ENCODE measurements around the gene C1orf116. TPM values are rescaled to one million over a fixed set of nuclear protein-coding genes. Genes with fewer than 3 reads are reported as not detected.

The C1orf116 gene
- total and polyA plus RNA-seq, 4 donors, result 0.27 to 0.79 (median 0.46) TPM

DNA sequence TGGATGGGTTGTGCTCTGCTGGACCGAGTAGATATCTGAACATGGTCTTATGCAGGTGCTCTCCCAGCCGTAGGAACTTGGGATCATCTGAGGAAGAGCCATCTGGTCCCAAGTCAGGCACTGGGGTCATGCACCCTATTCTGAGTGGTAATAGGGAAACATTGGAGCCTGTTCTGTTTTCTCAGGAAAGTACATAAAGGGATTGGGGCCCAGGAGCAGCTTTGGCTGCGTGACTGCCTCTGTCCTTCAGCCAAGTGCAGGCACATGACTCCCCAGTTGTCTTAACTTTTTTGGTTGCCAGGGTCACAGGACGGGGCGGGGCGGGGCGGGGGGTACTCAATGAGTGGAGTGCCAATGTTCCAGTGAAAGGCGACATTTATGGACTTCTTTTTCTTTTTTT is 32.0 kb upstream of the C1orf116 start:
- Histone ChIP-seq H3K4me3 (ENCODE audit: low read depth in 1 of 3, low read length in 3 of 3) (no peak overlapping the region), H3K27me3 (ENCODE audit: control insufficient read depth in 4 of 4, insufficient read depth in 4 of 4, low read length in 3 of 4) (no peaks in the 10 kb centered on the region), H3K9ac (ENCODE audit: low read depth in 1 of 2, low read length in 2 of 2) (no peak overlapping the region), H3K27ac (ENCODE audit: low read depth in 1 of 2, low read length in 2 of 2) (no peak overlapping the region), H3K36me3 (ENCODE audit: control insufficient read depth in 4 of 4, insufficient read depth in 3 of 4, low read depth in 1 of 4, low read length in 3 of 4) (peaks cover 0 to 41% (median 35%) of the 10 kb centered on the region in 4 donors), H3K9me3 (ENCODE audit: control insufficient read depth in 4 of 4, low read length in 3 of 4) (no peaks in the 10 kb centered on the region), H3K4me1 (ENCODE audit: control insufficient read depth in 4 of 4, insufficient read depth in 4 of 4, low read length in 3 of 4) (no peaks in the 10 kb centered on the region)
- peak; percentile 29 for DNase-seq (ENCODE audit: low spot score)
- 82% methylated on average over 8 of the region's 8 CpGs for WGBS
- TF ChIP-seq, protein P1, sequence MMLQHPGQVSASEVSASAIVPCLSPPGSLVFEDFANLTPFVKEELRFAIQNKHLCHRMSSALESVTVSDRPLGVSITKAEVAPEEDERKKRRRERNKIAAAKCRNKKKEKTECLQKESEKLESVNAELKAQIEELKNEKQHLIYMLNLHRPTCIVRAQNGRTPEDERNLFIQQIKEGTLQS (IDR thresholded peaks at IDR 0.05), result no peak

DNA sequence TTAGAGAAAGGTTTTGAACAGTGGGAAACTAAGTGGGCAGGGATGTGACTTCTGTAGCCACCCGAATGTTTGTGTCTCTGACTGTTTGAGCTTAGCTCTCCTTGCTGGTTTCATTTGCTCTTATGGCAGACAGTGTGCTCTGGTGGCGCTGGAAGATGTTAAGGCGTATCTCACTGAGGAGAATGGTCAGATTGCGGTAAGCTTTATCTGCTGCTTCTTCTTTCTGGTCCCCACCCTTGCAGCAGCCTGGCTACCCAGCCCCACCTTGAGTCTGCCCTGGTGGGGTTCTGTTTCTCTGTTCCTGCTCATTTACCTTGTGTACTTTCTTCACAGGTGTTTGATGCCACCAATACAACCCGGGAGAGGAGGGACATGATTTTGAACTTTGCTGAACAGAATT is 30.5 kb upstream of the C1orf116 start:
- peak; percentile 25 for DNase-seq (ENCODE audit: low spot score)
- H3K36me3 ChIP-seq (ENCODE audit: control insufficient read depth in 4 of 4, insufficient read depth in 3 of 4, low read depth in 1 of 4, low read length in 3 of 4), result peaks cover 2 to 32% (median 29%) of the 10 kb centered on the region in 4 donors
- no peaks in the 10 kb centered on the region for H3K9me3 ChIP-seq (ENCODE audit: control insufficient read depth in 4 of 4, low read length in 3 of 4)
- TF ChIP-seq YY1 (IDR thresholded peaks at IDR 0.05), result no peak
- TF ChIP-seq FOXA2 (IDR thresholded peaks at IDR 0.05), result no peak
- TF ChIP-seq, protein P2, sequence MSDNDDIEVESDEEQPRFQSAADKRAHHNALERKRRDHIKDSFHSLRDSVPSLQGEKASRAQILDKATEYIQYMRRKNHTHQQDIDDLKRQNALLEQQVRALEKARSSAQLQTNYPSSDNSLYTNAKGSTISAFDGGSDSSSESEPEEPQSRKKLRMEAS (IDR thresholded peaks at IDR 0.05), result no peak
- no peak for TF ChIP-seq FOXA1 (IDR thresholded peaks at IDR 0.05)
- TF ChIP-seq EGR1 (IDR thresholded peaks at IDR 0.05; ENCODE audit: low read depth in 2 of 2), result no peak
- no peak for TF ChIP-seq SP1 (IDR thresholded peaks at IDR 0.05)
- no peak for TF ChIP-seq JUND (IDR thresholded peaks at IDR 0.05)
- TF ChIP-seq, protein P3, sequence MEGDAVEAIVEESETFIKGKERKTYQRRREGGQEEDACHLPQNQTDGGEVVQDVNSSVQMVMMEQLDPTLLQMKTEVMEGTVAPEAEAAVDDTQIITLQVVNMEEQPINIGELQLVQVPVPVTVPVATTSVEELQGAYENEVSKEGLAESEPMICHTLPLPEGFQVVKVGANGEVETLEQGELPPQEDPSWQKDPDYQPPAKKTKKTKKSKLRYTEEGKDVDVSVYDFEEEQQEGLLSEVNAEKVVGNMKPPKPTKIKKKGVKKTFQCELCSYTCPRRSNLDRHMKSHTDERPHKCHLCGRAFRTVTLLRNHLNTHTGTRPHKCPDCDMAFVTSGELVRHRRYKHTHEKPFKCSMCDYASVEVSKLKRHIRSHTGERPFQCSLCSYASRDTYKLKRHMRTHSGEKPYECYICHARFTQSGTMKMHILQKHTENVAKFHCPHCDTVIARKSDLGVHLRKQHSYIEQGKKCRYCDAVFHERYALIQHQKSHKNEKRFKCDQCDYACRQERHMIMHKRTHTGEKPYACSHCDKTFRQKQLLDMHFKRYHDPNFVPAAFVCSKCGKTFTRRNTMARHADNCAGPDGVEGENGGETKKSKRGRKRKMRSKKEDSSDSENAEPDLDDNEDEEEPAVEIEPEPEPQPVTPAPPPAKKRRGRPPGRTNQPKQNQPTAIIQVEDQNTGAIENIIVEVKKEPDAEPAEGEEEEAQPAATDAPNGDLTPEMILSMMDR (IDR thresholded peaks at IDR 0.05; ENCODE audit: low read depth, low read length, missing input control), result no peak
- no peak for TF ChIP-seq HNF4G (IDR thresholded peaks at IDR 0.05)
- TF ChIP-seq RAD21 (IDR thresholded peaks at IDR 0.05), result no peak
- no peak for TF ChIP-seq TAF1 (conservative IDR thresholded peaks at IDR 0.05)
- TF ChIP-seq RXRA (IDR thresholded peaks at IDR 0.05), result no peak
- TF ChIP-seq GABPA (IDR thresholded peaks at IDR 0.05 in 1 of 2, conservative IDR thresholded peaks at IDR 0.05 in 1 of 2), result no peak
- TF ChIP-seq, protein P4, sequence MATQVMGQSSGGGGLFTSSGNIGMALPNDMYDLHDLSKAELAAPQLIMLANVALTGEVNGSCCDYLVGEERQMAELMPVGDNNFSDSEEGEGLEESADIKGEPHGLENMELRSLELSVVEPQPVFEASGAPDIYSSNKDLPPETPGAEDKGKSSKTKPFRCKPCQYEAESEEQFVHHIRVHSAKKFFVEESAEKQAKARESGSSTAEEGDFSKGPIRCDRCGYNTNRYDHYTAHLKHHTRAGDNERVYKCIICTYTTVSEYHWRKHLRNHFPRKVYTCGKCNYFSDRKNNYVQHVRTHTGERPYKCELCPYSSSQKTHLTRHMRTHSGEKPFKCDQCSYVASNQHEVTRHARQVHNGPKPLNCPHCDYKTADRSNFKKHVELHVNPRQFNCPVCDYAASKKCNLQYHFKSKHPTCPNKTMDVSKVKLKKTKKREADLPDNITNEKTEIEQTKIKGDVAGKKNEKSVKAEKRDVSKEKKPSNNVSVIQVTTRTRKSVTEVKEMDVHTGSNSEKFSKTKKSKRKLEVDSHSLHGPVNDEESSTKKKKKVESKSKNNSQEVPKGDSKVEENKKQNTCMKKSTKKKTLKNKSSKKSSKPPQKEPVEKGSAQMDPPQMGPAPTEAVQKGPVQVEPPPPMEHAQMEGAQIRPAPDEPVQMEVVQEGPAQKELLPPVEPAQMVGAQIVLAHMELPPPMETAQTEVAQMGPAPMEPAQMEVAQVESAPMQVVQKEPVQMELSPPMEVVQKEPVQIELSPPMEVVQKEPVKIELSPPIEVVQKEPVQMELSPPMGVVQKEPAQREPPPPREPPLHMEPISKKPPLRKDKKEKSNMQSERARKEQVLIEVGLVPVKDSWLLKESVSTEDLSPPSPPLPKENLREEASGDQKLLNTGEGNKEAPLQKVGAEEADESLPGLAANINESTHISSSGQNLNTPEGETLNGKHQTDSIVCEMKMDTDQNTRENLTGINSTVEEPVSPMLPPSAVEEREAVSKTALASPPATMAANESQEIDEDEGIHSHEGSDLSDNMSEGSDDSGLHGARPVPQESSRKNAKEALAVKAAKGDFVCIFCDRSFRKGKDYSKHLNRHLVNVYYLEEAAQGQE (IDR thresholded peaks at IDR 0.05), result no peak
- TF ChIP-seq, protein P5, sequence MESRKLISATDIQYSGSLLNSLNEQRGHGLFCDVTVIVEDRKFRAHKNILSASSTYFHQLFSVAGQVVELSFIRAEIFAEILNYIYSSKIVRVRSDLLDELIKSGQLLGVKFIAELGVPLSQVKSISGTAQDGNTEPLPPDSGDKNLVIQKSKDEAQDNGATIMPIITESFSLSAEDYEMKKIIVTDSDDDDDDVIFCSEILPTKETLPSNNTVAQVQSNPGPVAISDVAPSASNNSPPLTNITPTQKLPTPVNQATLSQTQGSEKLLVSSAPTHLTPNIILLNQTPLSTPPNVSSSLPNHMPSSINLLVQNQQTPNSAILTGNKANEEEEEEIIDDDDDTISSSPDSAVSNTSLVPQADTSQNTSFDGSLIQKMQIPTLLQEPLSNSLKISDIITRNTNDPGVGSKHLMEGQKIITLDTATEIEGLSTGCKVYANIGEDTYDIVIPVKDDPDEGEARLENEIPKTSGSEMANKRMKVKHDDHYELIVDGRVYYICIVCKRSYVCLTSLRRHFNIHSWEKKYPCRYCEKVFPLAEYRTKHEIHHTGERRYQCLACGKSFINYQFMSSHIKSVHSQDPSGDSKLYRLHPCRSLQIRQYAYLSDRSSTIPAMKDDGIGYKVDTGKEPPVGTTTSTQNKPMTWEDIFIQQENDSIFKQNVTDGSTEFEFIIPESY (IDR thresholded peaks at IDR 0.05), result no peak
- no peak for TF ChIP-seq NR2F2 (IDR thresholded peaks at IDR 0.05)
- H3K4me3 ChIP-seq (ENCODE audit: low read depth in 1 of 3, low read length in 3 of 3), result no peak overlapping the region
- 97% methylated on average over 5 of the region's 5 CpGs for WGBS
- no peak overlapping the region for H3K9ac ChIP-seq (ENCODE audit: low read depth in 1 of 2, low read length in 2 of 2)
- H3K4me1 ChIP-seq (ENCODE audit: control insufficient read depth in 4 of 4, insufficient read depth in 4 of 4, low read length in 3 of 4), result no peaks in the 10 kb centered on the region
- no peaks in the 10 kb centered on the region for H3K27me3 ChIP-seq (ENCODE audit: control insufficient read depth in 4 of 4, insufficient read depth in 4 of 4, low read length in 3 of 4)
- no peak overlapping the region for H3K27ac ChIP-seq (ENCODE audit: low read depth in 1 of 2, low read length in 2 of 2)
